GM12891 (cell line): ENCODE measurements around the gene MAP2K1.

Experiments used
- POLR2A ChIP-seq: IDR thresholded peaks from 2 replicates; pipeline ENCODE4 v1.6.1; 2011; ENCODE audit warnings: low read depth, low read length, control low read depth
- POLR2AphosphoS5 ChIP-seq: IDR thresholded peaks from 2 replicates; pipeline ENCODE4 v1.6.1; 2011; ENCODE audit warnings: low read depth, low read length, control low read depth

DNA sequence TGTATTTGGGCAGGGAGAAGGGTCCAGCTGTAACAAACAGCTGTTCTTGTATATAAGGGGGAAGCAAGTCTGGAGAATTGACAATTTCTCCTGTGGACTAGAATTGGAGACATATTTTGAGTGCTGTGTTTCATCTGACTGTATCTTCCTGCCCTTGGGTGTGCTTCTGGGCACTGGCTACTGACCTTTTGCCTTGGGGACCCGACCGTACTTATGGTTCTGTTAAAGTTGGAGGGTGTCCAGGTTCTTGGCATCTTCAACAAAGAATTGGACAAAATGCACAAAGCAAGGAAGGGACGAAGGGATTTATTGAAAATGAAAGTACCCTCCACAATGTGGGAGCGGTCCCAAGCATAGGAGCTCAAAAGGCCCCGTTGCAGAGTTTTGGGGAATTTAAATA, 31.0 kb downstream of the MAP2K1 start:
- TF ChIP-seq POLR2A, result no peak
- no peak for TF ChIP-seq POLR2AphosphoS5
